Loucy (cell line): ENCODE data around the gene STK4.

Experiments
- EZH2phosphoT487 ChIP-seq: fragments of 200-600 bp; IDR thresholded peaks from 2 replicates; pipeline ENCODE4 v1.6.1; 2018; ENCODE audit warnings: antibody characterized with exemption, mild to moderate bottlenecking, moderate library complexity, borderline replicate concordance
- TF ChIP-seq, protein P1 (sequence below): fragments of 200-600 bp; sonication (generic); conservative IDR thresholded peaks from 2 replicates; pipeline ENCODE4 v1.5.1; 2014; ENCODE audit warnings: mild to moderate bottlenecking, antibody characterized with exemption, low read length

- TF ChIP-seq, protein P1, sequence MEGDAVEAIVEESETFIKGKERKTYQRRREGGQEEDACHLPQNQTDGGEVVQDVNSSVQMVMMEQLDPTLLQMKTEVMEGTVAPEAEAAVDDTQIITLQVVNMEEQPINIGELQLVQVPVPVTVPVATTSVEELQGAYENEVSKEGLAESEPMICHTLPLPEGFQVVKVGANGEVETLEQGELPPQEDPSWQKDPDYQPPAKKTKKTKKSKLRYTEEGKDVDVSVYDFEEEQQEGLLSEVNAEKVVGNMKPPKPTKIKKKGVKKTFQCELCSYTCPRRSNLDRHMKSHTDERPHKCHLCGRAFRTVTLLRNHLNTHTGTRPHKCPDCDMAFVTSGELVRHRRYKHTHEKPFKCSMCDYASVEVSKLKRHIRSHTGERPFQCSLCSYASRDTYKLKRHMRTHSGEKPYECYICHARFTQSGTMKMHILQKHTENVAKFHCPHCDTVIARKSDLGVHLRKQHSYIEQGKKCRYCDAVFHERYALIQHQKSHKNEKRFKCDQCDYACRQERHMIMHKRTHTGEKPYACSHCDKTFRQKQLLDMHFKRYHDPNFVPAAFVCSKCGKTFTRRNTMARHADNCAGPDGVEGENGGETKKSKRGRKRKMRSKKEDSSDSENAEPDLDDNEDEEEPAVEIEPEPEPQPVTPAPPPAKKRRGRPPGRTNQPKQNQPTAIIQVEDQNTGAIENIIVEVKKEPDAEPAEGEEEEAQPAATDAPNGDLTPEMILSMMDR: no peak
- no peak for TF ChIP-seq EZH2phosphoT487
These were observed 127.9 kb downstream of the STK4 start for GRCh38 chr20:45094201-45094600.
